ENCODE data around the gene OR4C6.

DNA sequence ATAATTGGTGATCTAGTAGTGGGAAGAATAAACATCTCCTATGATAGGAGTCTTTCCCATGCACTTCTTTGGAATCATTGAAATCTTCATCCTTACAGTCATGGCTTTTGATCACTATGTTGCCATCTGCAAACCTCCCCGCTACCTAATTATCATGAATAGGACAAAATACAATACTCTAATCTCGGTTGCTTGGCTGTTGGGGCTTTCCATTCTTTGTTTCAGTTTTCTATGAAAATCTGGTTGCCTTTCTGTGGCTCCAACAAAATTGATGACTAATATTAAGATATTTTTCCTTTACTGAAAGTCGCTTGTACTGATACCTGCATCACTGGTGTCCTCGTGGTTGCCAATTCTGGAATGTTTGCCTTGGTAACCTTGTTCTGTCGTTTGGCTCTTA, 11.9 kb downstream of the OR4C6 start:
- TF ChIP-seq, protein P1, sequence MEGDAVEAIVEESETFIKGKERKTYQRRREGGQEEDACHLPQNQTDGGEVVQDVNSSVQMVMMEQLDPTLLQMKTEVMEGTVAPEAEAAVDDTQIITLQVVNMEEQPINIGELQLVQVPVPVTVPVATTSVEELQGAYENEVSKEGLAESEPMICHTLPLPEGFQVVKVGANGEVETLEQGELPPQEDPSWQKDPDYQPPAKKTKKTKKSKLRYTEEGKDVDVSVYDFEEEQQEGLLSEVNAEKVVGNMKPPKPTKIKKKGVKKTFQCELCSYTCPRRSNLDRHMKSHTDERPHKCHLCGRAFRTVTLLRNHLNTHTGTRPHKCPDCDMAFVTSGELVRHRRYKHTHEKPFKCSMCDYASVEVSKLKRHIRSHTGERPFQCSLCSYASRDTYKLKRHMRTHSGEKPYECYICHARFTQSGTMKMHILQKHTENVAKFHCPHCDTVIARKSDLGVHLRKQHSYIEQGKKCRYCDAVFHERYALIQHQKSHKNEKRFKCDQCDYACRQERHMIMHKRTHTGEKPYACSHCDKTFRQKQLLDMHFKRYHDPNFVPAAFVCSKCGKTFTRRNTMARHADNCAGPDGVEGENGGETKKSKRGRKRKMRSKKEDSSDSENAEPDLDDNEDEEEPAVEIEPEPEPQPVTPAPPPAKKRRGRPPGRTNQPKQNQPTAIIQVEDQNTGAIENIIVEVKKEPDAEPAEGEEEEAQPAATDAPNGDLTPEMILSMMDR (IDR thresholded peaks at IDR 0.05), result no peak
- TF ChIP-seq EZH2 (IDR thresholded peaks at IDR 0.05; ENCODE audit: borderline replicate concordance, insufficient read depth, low read depth, low read length, poor library complexity, severe bottlenecking), result no peak

Measured in B cell (primary cell).